D721Med (cell line): ENCODE measurements around the gene TKTL1.
A peak's percentile ranks its signal among the peaks of the same experiment; 100 is the strongest.

Experiments used
- DNase-seq: peaks from one replicate; pipeline ENCODE4 v3.0.0; 2011; ENCODE audit warnings: low spot score; ENCODE audit not compliant: insufficient read length
- FAIRE-seq: peaks from 2 replicates; lab custom pipeline; 2011; peaks lifted over from hg19 to GRCh38; lab: Jason Lieb, UNC
- CTCF ChIP-seq: IDR thresholded peaks from 2 replicates; pipeline ENCODE4 v1.5.1; 2012; ENCODE audit warnings: mild to moderate bottlenecking, control low read depth; ENCODE audit not compliant: insufficient read depth; ENCODE audit errors: missing control alignments

TKTL1 gene

GRCh38 chrX:154366666-154367055 is 71.1 kb downstream of the TKTL1 start:
- DNase-seq, result no peak
- no peak for FAIRE-seq
- no peak for TF ChIP-seq CTCF

GRCh38 chrX:154367474-154368308 is 72.1 kb downstream of the TKTL1 start:
- no peak for FAIRE-seq
- DNase-seq, result no peak
- TF ChIP-seq CTCF, result no peak

- no peak for TF ChIP-seq CTCF
- FAIRE-seq (no peak), DNase-seq (no peak)
These were observed 73.2 kb downstream of the TKTL1 start for GRCh38 chrX:154368630-154369448.

GRCh38 chrX:154369449-154370299 is 74.1 kb downstream of the TKTL1 start:
- DNase-seq (no peak), FAIRE-seq (no peak)
- no peak for TF ChIP-seq CTCF

GRCh38 chrX:154370300-154371016 is 74.9 kb downstream of the TKTL1 start:
- DNase-seq (no peak), FAIRE-seq (no peak)
- TF ChIP-seq CTCF, result no peak

- DNase-seq, result peak; percentile 71
- no peak for FAIRE-seq
- no peak for TF ChIP-seq CTCF
These were observed 75.6 kb downstream of the TKTL1 start for GRCh38 chrX:154371017-154371788.
